A549 (cell line): ENCODE measurements around the gene MRPL58. TPM values are rescaled to one million over a fixed set of nuclear protein-coding genes. Genes with fewer than 3 reads are reported as not detected.
A peak's percentile ranks its signal among the peaks of the same experiment; 100 is the strongest.

ENCODE experiments used
- ATAC-seq, 2 experiments: fragments of 200-7000 bp in 1 of 2; fragments of >200 bp in 1 of 2; cut with Nextera tagmentation in 1 of 2; cut with Tn5 transposase in 1 of 2; 3 replicates each; pipeline versions ENCODE4 v1.8.0 to v1.9.1; 2018 to 2020; ENCODE audit warnings: mild to moderate bottlenecking in 1 of 2, moderate library complexity in 1 of 2
- CTCF ChIA-PET: fragments of 300-600 bp; sonication (Branson Sonifier 250); formaldehyde crosslinking; extraction: SDS; loops from one replicate; lab custom pipeline; 2021; ENCODE audit warnings: antibody characterized with exemption, inconsistent platforms; lab: Yijun Ruan, JAX
- POLR2A ChIA-PET: fragments of 350-600 bp; formaldehyde crosslinking; extraction: SDS; loops from one replicate; lab custom pipeline; 2021; ENCODE audit warnings: antibody characterized with exemption, inconsistent platforms; lab: Yijun Ruan, JAX
- DNase-seq, 2 experiments: peaks; one replicate each; pipeline versions ENCODE4 v3.0.0 to v3.0.0-alpha.2; 2011 to 2016; ENCODE audit warnings: low read depth in 1 of 2, low spot score in 1 of 2
- FAIRE-seq: peaks from 2 replicates; lab custom pipeline; 2011; peaks lifted over from hg19 to GRCh38; lab: Jason Lieb, UNC
- H3K27ac ChIP-seq, 2 experiments: fragments of >200 bp; sonication (Bioruptor Twin); formaldehyde crosslinking; 3 replicates each; pipeline ENCODE4 v1.5.1; 2016 to 2017
- H3K4me1 ChIP-seq: fragments of >200 bp; sonication (Bioruptor Twin); formaldehyde crosslinking; 3 replicates; pipeline ENCODE4 v1.6.1; 2016
- H3K4me2 ChIP-seq: fragments of >200 bp; sonication (Bioruptor Twin); formaldehyde crosslinking; 3 replicates; pipeline ENCODE4 v1.6.1; 2016
- H3K4me3 ChIP-seq: fragments of >200 bp; sonication (Bioruptor Twin); formaldehyde crosslinking; 3 replicates; pipeline ENCODE4 v1.5.1; 2016
- H3K9me3 ChIP-seq: fragments of >200 bp; sonication (Bioruptor Twin); formaldehyde crosslinking; 3 replicates; pipeline ENCODE4 v1.6.1; 2016
- BCL3 ChIP-seq: fragments of >200 bp; sonication (Bioruptor Twin); formaldehyde crosslinking; IDR thresholded peaks from 3 replicates; pipeline ENCODE4 v1.6.1; 2016
- CBX2 ChIP-seq: fragments of 200-600 bp; sonication (generic); IDR thresholded peaks from 2 replicates; pipeline ENCODE4 v1.6.1; 2016; ENCODE audit warnings: low read depth, mild to moderate bottlenecking, borderline replicate concordance
- CEBPB ChIP-seq, 2 experiments: fragments of >200 bp in 1 of 2; sonication (Bioruptor Twin) in 1 of 2; formaldehyde crosslinking in 1 of 2; IDR thresholded peaks; 2 replicates each; pipeline ENCODE4 v1.6.1; 2012 to 2016
- EHMT2 ChIP-seq: fragments of 200-600 bp; sonication (generic); IDR thresholded peaks from 2 replicates; pipeline ENCODE4 v1.6.1; 2016; ENCODE audit warnings: antibody characterized with exemption, low read depth, mild to moderate bottlenecking, moderate library complexity
- ESRRA ChIP-seq: fragments of 150-350 bp; IDR thresholded peaks from 2 replicates; pipeline ENCODE4 v1.6.1; 2014; ENCODE audit warnings: mild to moderate bottlenecking, low read length, borderline replicate concordance
- FOSL2 ChIP-seq, 2 experiments: fragments of 450-650 bp in 1 of 2; fragments of >200 bp in 1 of 2; sonication (Bioruptor Twin) in 1 of 2; formaldehyde crosslinking; IDR thresholded peaks; 2 replicates each; pipeline versions ENCODE4 v1.5.0 to v1.6.1; 2016 to 2020; ENCODE audit warnings: mild to moderate bottlenecking in 1 of 2, moderate library complexity in 1 of 2
- GATA3 ChIP-seq: IDR thresholded peaks from 2 replicates; pipeline ENCODE4 v1.6.1; 2012; ENCODE audit warnings: borderline replicate concordance
- HEYL ChIP-seq: fragments of 250-450 bp; sonication (Bioruptor Pico); IDR thresholded peaks from 2 replicates; pipeline ENCODE4 v1.8.0; 2021; ENCODE audit warnings: mild to moderate bottlenecking, moderate library complexity
- HMGXB4 ChIP-seq: fragments of 250-450 bp; sonication (Bioruptor Pico); IDR thresholded peaks from 2 replicates; pipeline ENCODE4 v1.5.0; 2021; ENCODE audit warnings: mild to moderate bottlenecking, moderate library complexity, borderline replicate concordance
- HOXB5 ChIP-seq: fragments of 250-450 bp; sonication (Bioruptor Pico); IDR thresholded peaks from 2 replicates; pipeline ENCODE4 v1.5.0; 2020; ENCODE audit warnings: mild to moderate bottlenecking, moderate library complexity
- JUN ChIP-seq, 2 experiments: fragments of >200 bp; sonication (Bioruptor Twin); formaldehyde crosslinking; IDR thresholded peaks; 2 replicates in 1 of 2; 3 replicates in 1 of 2; pipeline ENCODE4 v1.6.1; 2016 to 2017
- MAFK ChIP-seq: fragments of 450-650 bp; IDR thresholded peaks from 2 replicates; pipeline ENCODE4 v1.6.1; 2014; ENCODE audit not compliant: partially characterized antibody
- MAZ ChIP-seq: fragments of 150-350 bp; IDR thresholded peaks from 2 replicates; pipeline ENCODE4 v1.6.1; 2014; ENCODE audit warnings: antibody characterized with exemption, low read depth, low read length, borderline replicate concordance
- PBX3 ChIP-seq: IDR thresholded peaks from 2 replicates; pipeline ENCODE4 v1.6.1; 2012
- POLR2A ChIP-seq: IDR thresholded peaks from 2 replicates; pipeline ENCODE4 v1.6.1; 2012; ENCODE audit warnings: mild to moderate bottlenecking, low read length
- RAD21 ChIP-seq, 2 experiments: fragments of >200 bp in 1 of 2; sonication (Bioruptor Twin) in 1 of 2; formaldehyde crosslinking in 1 of 2; IDR thresholded peaks in 1 of 2; conservative IDR thresholded peaks in 1 of 2; 2 replicates in 1 of 2; 3 replicates in 1 of 2; pipeline ENCODE4 v1.6.1; 2012 to 2018; ENCODE audit warnings: inconsistent platforms in 1 of 2
- RARB ChIP-seq: fragments of 250-450 bp; sonication (Bioruptor Pico); IDR thresholded peaks from 2 replicates; pipeline ENCODE4 v1.8.0; 2021; ENCODE audit warnings: mild to moderate bottlenecking, moderate library complexity
- ZC3H11A ChIP-seq: fragments of 450-650 bp; IDR thresholded peaks from 2 replicates; pipeline ENCODE4 v1.6.1; 2014; ENCODE audit warnings: antibody characterized with exemption, mild to moderate bottlenecking
- ZFP36 ChIP-seq: fragments of 450-650 bp; IDR thresholded peaks from 2 replicates; pipeline ENCODE4 v1.6.1; 2014; ENCODE audit warnings: borderline replicate concordance; ENCODE audit not compliant: partially characterized antibody
- ZNF302 ChIP-seq: fragments of 250-450 bp; sonication (Bioruptor Pico); IDR thresholded peaks from 2 replicates; pipeline ENCODE4 v1.9.0; 2021; ENCODE audit warnings: inconsistent platforms, mild to moderate bottlenecking, moderate library complexity
- WGBS: methylation state at CpG from one replicate; pipeline ENCODE4 v1.1.6; 2017; ENCODE audit errors: missing lambda C conversion rate; 5-methylcytosine and 5-hydroxymethylcytosine counted together
- polyA plus RNA-seq, 4 experiments: library from polyadenylated mRNA; depleted of rRNA in 3 of 4; stranded (reverse); fragments of >200 nt; fragmentation: RNase III in 1 of 4; extraction: RNeasy Plus Mini Kit Qiagen cat#74134 plus additional on column Dnase treatment in 1 of 4; gene quantifications; 2 replicates in 3 of 4; 3 replicates in 1 of 4; pipeline ENCODE4 v1.2.3, GENCODE V29; 2011 to 2017
- TF ChIP-seq, protein P1 (sequence below): IDR thresholded peaks from 2 replicates; pipeline ENCODE4 v1.6.1; 2012
- TF ChIP-seq, protein P2 (sequence below): fragments of 450-650 bp; IDR thresholded peaks from 2 replicates; pipeline ENCODE4 v1.6.1; 2014; ENCODE audit warnings: antibody characterized with exemption

MRPL58 gene
- polyA plus RNA-seq, 2 of the 4 experiments (the other 2 are of a cell fraction) = 89.4 to 127 TPM

GRCh38 chr17:74994440-74994839 is 18.0 kb upstream of the MRPL58 start:
- Histone ChIP-seq H3K4me1 (peaks cover 54% of the 10 kb centered on the region), H3K4me2 (peak overlapping the region; percentile 11; the same call in 1 of the 3 replicates), H3K4me3 (no peak overlapping the region), H3K9me3 (no peaks in the 10 kb centered on the region), H3K27ac (peak overlapping the region; percentile 43 to 95; a peak in 4 of 6 replicates)
- ChIA-PET POLR2A (interaction anchor here (0.6 kb wide), 1 partner anchor 12 kb away, joined by 4 read pairs; no protein-coding TSS in a partner anchor), CTCF (interaction anchor here (0.8 to 17.5 kb wide), 9 partner anchors 11 to 102 kb away, joined by 3 to 332 read pairs (median 4); partner anchors contain the start of genes MRPL58 and OTOP2)
- FAIRE-seq (no peak), ATAC-seq (no peak), DNase-seq (no peak)
- TF ChIP-seq, protein P1, sequence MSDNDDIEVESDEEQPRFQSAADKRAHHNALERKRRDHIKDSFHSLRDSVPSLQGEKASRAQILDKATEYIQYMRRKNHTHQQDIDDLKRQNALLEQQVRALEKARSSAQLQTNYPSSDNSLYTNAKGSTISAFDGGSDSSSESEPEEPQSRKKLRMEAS = no peak
- TF ChIP-seq BCL3 = no peak
- TF ChIP-seq RARB (CRISPR knock-in tag) = no peak
- no peak for TF ChIP-seq ESRRA
- TF ChIP-seq ZFP36 = no peak
- peak in 1 of 2 experiments; percentile 15; a peak in 2 of 4 replicates for TF ChIP-seq CEBPB (IDR thresholded peaks at IDR 0.05)
- TF ChIP-seq FOSL2 (IDR thresholded peaks at IDR 0.05) = no peak
- TF ChIP-seq FOSL2 (CRISPR knock-in tag; IDR thresholded peaks at IDR 0.05) = no peak
- TF ChIP-seq ZNF302 (CRISPR knock-in tag) = no peak
- 83% methylated on average over 7 of the region's 7 CpGs for WGBS

GRCh38 chr17:74995847-74996246 is 16.6 kb upstream of the MRPL58 start:
- ChIA-PET CTCF (interaction anchor here (2.4 to 17.5 kb wide), 3 partner anchors 8 to 35 kb away, joined by 9 to 332 read pairs (median 181); partner anchors contain the start of genes CDR2L and MRPL58), POLR2A (interaction anchor here (2.0 kb wide), 1 partner anchor 17 kb away, joined by 6 read pairs; the partner anchor contains the start of gene MRPL58)
- Histone ChIP-seq H3K4me3 (no peak overlapping the region), H3K27ac (no peak overlapping the region), H3K4me1 (peaks cover 40% of the 10 kb centered on the region), H3K9me3 (no peaks in the 10 kb centered on the region), H3K4me2 (no peak overlapping the region)
- DNase-seq = no peak
- TF ChIP-seq ZC3H11A (no peak), CBX2 (no peak), JUN (IDR thresholded peaks at IDR 0.05) (no peak), HEYL (CRISPR knock-in tag) (no peak)
- WGBS = 79% methylated on average over 5 of the region's 5 CpGs
- ATAC-seq = no peak
- FAIRE-seq = no peak

DNA sequence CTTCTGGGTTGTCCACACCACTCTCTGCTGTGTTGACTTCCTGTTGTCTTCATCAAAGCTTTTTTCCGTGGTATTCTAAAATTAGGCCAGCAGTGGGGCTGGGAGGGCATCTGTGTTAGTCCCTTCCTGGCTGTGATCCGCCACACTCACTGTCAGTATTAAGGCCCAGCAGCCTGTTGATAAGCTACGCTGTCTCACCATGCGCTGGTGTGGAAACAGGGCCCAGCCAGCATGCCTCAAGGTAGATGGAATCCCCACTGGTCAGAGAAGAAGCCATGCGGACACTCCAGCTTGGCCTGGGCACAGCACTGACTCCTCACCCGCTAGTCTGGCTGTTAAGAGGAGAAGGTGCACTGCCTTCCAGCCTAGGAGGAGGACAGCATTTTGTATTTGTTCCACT is 13.7 kb upstream of the MRPL58 start:
- 83% methylated on average over 6 of the region's 6 CpGs for WGBS
- H3K27ac ChIP-seq = no peak overlapping the region
- CTCF ChIA-PET = interaction anchor here (0.5 to 17.5 kb wide), 11 partner anchors 3 to 324 kb away, joined by 3 to 332 read pairs (median 6); partner anchors contain the start of genes CDR2L, MIF4GD, MRPL58 and OTOP2
- TF ChIP-seq HEYL (CRISPR knock-in tag) (no peak), MAFK (no peak), ZFP36 (no peak), EHMT2 (no peak), RAD21 (conservative IDR thresholded peaks at IDR 0.05 in 1 of 2, IDR thresholded peaks at IDR 0.05 in 1 of 2) (no peak), HOXB5 (CRISPR knock-in tag) (no peak), GATA3 (no peak), ZNF302 (CRISPR knock-in tag) (no peak), JUN (IDR thresholded peaks at IDR 0.05) (no peak), POLR2A (no peak), MAZ (no peak), PBX3 (no peak), HMGXB4 (CRISPR knock-in tag) (no peak)
- TF ChIP-seq, protein P2, sequence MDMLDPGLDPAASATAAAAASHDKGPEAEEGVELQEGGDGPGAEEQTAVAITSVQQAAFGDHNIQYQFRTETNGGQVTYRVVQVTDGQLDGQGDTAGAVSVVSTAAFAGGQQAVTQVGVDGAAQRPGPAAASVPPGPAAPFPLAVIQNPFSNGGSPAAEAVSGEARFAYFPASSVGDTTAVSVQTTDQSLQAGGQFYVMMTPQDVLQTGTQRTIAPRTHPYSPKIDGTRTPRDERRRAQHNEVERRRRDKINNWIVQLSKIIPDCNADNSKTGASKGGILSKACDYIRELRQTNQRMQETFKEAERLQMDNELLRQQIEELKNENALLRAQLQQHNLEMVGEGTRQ = no peak
- H3K4me3 ChIP-seq = no peak overlapping the region
- no peak overlapping the region for H3K4me2 ChIP-seq
- DNase-seq = no peak
- POLR2A ChIA-PET = interaction anchor here (1.2 to 1.5 kb wide), 3 partner anchors 13 to 36 kb away, joined by 3 to 7 read pairs (median 6); partner anchors contain the start of gene MRPL58
- H3K9me3 ChIP-seq = no peaks in the 10 kb centered on the region
- no peak; a peak in 1 of 6 replicates for ATAC-seq
- H3K4me1 ChIP-seq = peaks cover 11% of the 10 kb centered on the region
- no peak for FAIRE-seq
